ENCODE data around the gene SMARCAL1.

DNA sequence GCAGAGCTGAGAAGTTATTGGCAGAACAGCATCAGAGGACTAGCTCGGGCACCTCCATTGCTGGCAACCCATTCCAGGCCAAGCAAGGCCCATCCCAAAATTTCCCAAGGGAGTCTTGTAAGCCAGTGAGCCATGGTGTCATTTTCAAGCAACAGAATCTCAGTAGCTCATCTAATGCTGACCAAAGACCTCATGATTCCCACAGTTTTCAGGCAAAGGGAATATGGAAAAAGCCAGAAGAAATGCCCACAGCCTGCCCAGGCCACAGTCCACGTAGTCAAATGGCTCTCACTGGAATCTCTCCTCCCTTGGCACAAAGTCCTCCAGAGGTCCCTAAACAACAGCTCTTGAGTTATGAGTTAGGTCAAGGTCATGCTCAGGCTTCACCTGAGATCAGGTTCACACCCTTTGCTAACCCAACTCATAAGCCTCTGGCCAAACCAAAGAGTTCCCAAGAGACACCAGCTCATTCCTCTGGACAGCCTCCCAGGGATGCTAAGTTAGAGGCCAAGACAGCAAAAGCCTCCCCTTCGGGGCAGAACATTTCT is 2.6 kb downstream of the SMARCAL1 start:
- TF ChIP-seq EP300 (IDR thresholded peaks at IDR 0.05; ENCODE audit: low read depth in 2 of 2, low read length in 2 of 2) (peak in 1 of 2 experiments; percentile 33; a peak in 2 of 4 replicates), EP300 (CRISPR knock-in tag; IDR thresholded peaks at IDR 0.05; ENCODE audit: borderline replicate concordance) (no peak), ZNF124 (CRISPR knock-in tag; IDR thresholded peaks at IDR 0.05) (no peak), TAF1 (CRISPR knock-in tag; IDR thresholded peaks at IDR 0.05) (no peak), RAD21 (CRISPR knock-in tag; IDR thresholded peaks at IDR 0.05) (no peak), ELF4 (CRISPR knock-in tag; IDR thresholded peaks at IDR 0.05; ENCODE audit: borderline replicate concordance) (no peak)
- TF ChIP-seq, protein P1, sequence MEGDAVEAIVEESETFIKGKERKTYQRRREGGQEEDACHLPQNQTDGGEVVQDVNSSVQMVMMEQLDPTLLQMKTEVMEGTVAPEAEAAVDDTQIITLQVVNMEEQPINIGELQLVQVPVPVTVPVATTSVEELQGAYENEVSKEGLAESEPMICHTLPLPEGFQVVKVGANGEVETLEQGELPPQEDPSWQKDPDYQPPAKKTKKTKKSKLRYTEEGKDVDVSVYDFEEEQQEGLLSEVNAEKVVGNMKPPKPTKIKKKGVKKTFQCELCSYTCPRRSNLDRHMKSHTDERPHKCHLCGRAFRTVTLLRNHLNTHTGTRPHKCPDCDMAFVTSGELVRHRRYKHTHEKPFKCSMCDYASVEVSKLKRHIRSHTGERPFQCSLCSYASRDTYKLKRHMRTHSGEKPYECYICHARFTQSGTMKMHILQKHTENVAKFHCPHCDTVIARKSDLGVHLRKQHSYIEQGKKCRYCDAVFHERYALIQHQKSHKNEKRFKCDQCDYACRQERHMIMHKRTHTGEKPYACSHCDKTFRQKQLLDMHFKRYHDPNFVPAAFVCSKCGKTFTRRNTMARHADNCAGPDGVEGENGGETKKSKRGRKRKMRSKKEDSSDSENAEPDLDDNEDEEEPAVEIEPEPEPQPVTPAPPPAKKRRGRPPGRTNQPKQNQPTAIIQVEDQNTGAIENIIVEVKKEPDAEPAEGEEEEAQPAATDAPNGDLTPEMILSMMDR (CRISPR knock-in tag; IDR thresholded peaks at IDR 0.05): no peak
